Transverse colon (tissue), 4 donors: ENCODE measurements around the gene SEC14L2.

Source experiments
- CTCF ChIP-seq, 5 experiments: fragments of 200-600 bp in 3 of 5; fragments of 450-650 bp in 2 of 5; sonication (generic) in 3 of 5; IDR thresholded peaks; 1 replicate in 2 of 5; 2 replicates in 3 of 5; pipeline ENCODE4 v1.5.1; 2016 to 2017; ENCODE audit warnings: antibody characterized with exemption in 5 of 5, inconsistent platforms in 3 of 5, mild to moderate bottlenecking in 2 of 5, moderate library complexity in 1 of 5
- EP300 ChIP-seq: sonication (generic); formaldehyde crosslinking; IDR thresholded peaks from one replicate; pipeline ENCODE4 v1.6.1; 2017; ENCODE audit warnings: antibody characterized with exemption, low read depth
- POLR2A ChIP-seq: fragments of 450-650 bp; IDR thresholded peaks from one replicate; pipeline ENCODE4 v1.6.1; 2016; ENCODE audit warnings: antibody characterized with exemption, mild to moderate bottlenecking, moderate library complexity
- POLR2AphosphoS5 ChIP-seq, 3 donors: sonication (generic); formaldehyde crosslinking; IDR thresholded peaks; one replicate each; pipeline ENCODE4 v1.6.1; 2016; ENCODE audit warnings: antibody characterized with exemption in 3 of 3

GRCh38 chr22:30397656-30398635 is 1.1 kb downstream of the SEC14L2 start:
- TF ChIP-seq CTCF (IDR thresholded peaks at IDR 0.05) (no peak), POLR2A (no peak), POLR2AphosphoS5 (IDR thresholded peaks at IDR 0.05) (no peak), EP300 (no peak)
